H1 (cell line): ENCODE data around the gene SCAMP2. TPM values are rescaled to one million over a fixed set of nuclear protein-coding genes. Genes with fewer than 3 reads are reported as not detected.

ENCODE experiments used
- CTCF ChIA-PET: fragments of 300-600 bp; sonication (Branson Sonifier 250); formaldehyde crosslinking; loops from one replicate; lab custom pipeline; 2021; ENCODE audit not compliant: partially characterized antibody; lab: Charles Lee
- POLR2A ChIA-PET: fragments of 300-600 bp; sonication (Branson Sonifier 250); formaldehyde crosslinking; loops from one replicate; lab custom pipeline; 2021; ENCODE audit warnings: inconsistent platforms; ENCODE audit not compliant: partially characterized antibody; lab: Charles Lee
- DNase-seq, 2 experiments: peaks; one replicate each; pipeline versions ENCODE4 v3.0.0 to v3.0.0-alpha.2; 2010 to 2022; ENCODE audit warnings: low spot score in 2 of 2, low read depth in 1 of 2, mixed read lengths in 1 of 2
- FAIRE-seq: peaks from 2 replicates; lab custom pipeline; 2011; peaks lifted over from hg19 to GRCh38; lab: Jason Lieb, UNC
- H2AFZ ChIP-seq: 2 replicates; pipeline ENCODE4 v1.8.1; 2012; ENCODE audit warnings: low read length, inconsistent platforms
- H2AK5ac ChIP-seq: 2 replicates; pipeline ENCODE4 v1.6.1; 2013; ENCODE audit warnings: low read depth, low read length
- H2BK120ac ChIP-seq: replicated peaks from 2 replicates; pipeline ENCODE3; 2013; ENCODE audit warnings: low read depth, low read length, inconsistent platforms
- H2BK12ac ChIP-seq: 2 replicates; pipeline ENCODE4 v1.6.1; 2013; ENCODE audit warnings: low read depth, low read length
- H2BK15ac ChIP-seq: 2 replicates; pipeline ENCODE4 v1.6.1; 2013; ENCODE audit warnings: low read length
- H2BK20ac ChIP-seq: 2 replicates; pipeline ENCODE4 v1.6.1; 2013; ENCODE audit warnings: low read length
- H2BK5ac ChIP-seq: 2 replicates; pipeline ENCODE4 v1.6.1; 2013; ENCODE audit warnings: low read depth, low read length
- H3K14ac ChIP-seq: 2 replicates; pipeline ENCODE4 v1.6.1; 2013; ENCODE audit warnings: inconsistent platforms; ENCODE audit not compliant: insufficient read length
- H3K18ac ChIP-seq: 2 replicates; pipeline ENCODE4 v1.6.1; 2013; ENCODE audit warnings: low read length; ENCODE audit errors: extremely low read depth
- H3K23ac ChIP-seq: 2 replicates; pipeline ENCODE4 v1.6.1; 2013; ENCODE audit warnings: inconsistent platforms; ENCODE audit not compliant: insufficient read length
- H3K23me2 ChIP-seq: 2 replicates; pipeline ENCODE4 v1.6.1; 2013; ENCODE audit warnings: low read depth, low read length
- H3K27ac ChIP-seq: 2 replicates; pipeline ENCODE4 v1.6.1; 2011; ENCODE audit warnings: low read depth, low read length, inconsistent platforms
- H3K27me3 ChIP-seq, 4 experiments: replicated peaks in 1 of 4; 1 replicate in 1 of 4; 2 replicates in 3 of 4; pipeline versions ENCODE4 v1.6.1 to v1.8.1; 2011 to 2013; ENCODE audit warnings: low read length in 3 of 4, mild to moderate bottlenecking in 3 of 4, inconsistent platforms in 2 of 4, mixed read lengths in 2 of 4, moderate library complexity in 1 of 4; ENCODE audit not compliant: control insufficient read depth in 3 of 4, insufficient read depth in 3 of 4; ENCODE audit errors: extremely low read depth in 1 of 4
- H3K36me3 ChIP-seq, 4 experiments: 2 replicates each; pipeline versions ENCODE4 v1.6.1 to v1.8.1; 2011 to 2013; ENCODE audit warnings: mild to moderate bottlenecking in 4 of 4, low read length in 3 of 4, moderate library complexity in 2 of 4, control low read depth in 1 of 4, inconsistent platforms in 1 of 4; ENCODE audit not compliant: insufficient read depth in 4 of 4, control insufficient read depth in 2 of 4
- H3K4ac ChIP-seq: replicated peaks from 2 replicates; pipeline ENCODE3; 2013; ENCODE audit warnings: low read length, low read depth, mixed read lengths, inconsistent platforms; ENCODE audit not compliant: insufficient read length
- H3K4me1 ChIP-seq, 4 experiments: replicated peaks in 1 of 4; 1 replicate in 1 of 4; 2 replicates in 3 of 4; pipeline versions ENCODE4 v1.6.1 to v1.8.1; 2011 to 2013; ENCODE audit warnings: low read length in 3 of 4, inconsistent platforms in 2 of 4, mixed read lengths in 1 of 4; ENCODE audit not compliant: insufficient read depth in 4 of 4, control insufficient read depth in 3 of 4
- H3K4me2 ChIP-seq, 2 experiments: 2 replicates each; pipeline versions ENCODE4 v1.6.1 to v1.8.1; 2011 to 2013; ENCODE audit warnings: low read depth in 2 of 2, low read length in 2 of 2, control low read depth in 1 of 2, inconsistent platforms in 1 of 2, mild to moderate bottlenecking in 1 of 2; ENCODE audit not compliant: insufficient read depth in 1 of 2
- H3K4me3 ChIP-seq, 4 experiments: fragments of 200-600, 300-600 bp in 1 of 4; sonication (generic), shearing (Covaris generic), sonication (Bioruptor Twin) in 1 of 4; 2 replicates each; pipeline versions ENCODE4 v1.5.1 to v1.8.1; 2011 to 2016; ENCODE audit warnings: low read length in 4 of 4, low read depth in 3 of 4, control low read depth in 2 of 4, inconsistent platforms in 2 of 4, mild to moderate bottlenecking in 2 of 4, mixed read lengths in 1 of 4, moderate library complexity in 1 of 4; ENCODE audit not compliant: insufficient read depth in 2 of 4; ENCODE audit errors: extremely low read depth in 1 of 4
- H3K56ac ChIP-seq: replicated peaks from 2 replicates; pipeline ENCODE3; 2013; ENCODE audit warnings: low read depth, mild to moderate bottlenecking, mixed read lengths, low read length, inconsistent platforms; ENCODE audit not compliant: insufficient read length
- H3K79me1 ChIP-seq: 2 replicates; pipeline ENCODE4 v1.6.1; 2013; ENCODE audit warnings: low read depth, low read length, control low read depth
- H3K79me2 ChIP-seq, 2 experiments: 2 replicates each; pipeline versions ENCODE4 v1.6.1 to v1.8.1; 2012 to 2013; ENCODE audit warnings: low read length in 2 of 2, mild to moderate bottlenecking in 2 of 2, inconsistent platforms in 1 of 2; ENCODE audit not compliant: insufficient read depth in 2 of 2, control insufficient read depth in 1 of 2
- H3K9ac ChIP-seq, 4 experiments: replicated peaks in 1 of 4; 1 replicate in 1 of 4; 2 replicates in 3 of 4; pipeline versions ENCODE4 v1.6.1 to v1.8.1; 2011 to 2013; ENCODE audit warnings: low read depth in 3 of 4, low read length in 3 of 4, control low read depth in 2 of 4, mild to moderate bottlenecking in 2 of 4, moderate library complexity in 2 of 4, inconsistent platforms in 1 of 4; ENCODE audit errors: extremely low read depth in 1 of 4
- H3K9me3 ChIP-seq, 2 experiments: 2 replicates each; pipeline versions ENCODE4 v1.6.1 to v1.8.1; 2012 to 2013; ENCODE audit warnings: mild to moderate bottlenecking in 2 of 2, moderate library complexity in 2 of 2, control low read depth in 1 of 2, inconsistent platforms in 1 of 2, low read depth in 1 of 2, low read length in 1 of 2, mixed read lengths in 1 of 2; ENCODE audit not compliant: insufficient read depth in 2 of 2
- H4K20me1 ChIP-seq, 2 experiments: replicated peaks in 1 of 2; 2 replicates each; pipeline versions ENCODE3 to v1.8.1; 2011 to 2013; ENCODE audit warnings: inconsistent platforms in 2 of 2, low read length in 2 of 2, mild to moderate bottlenecking in 1 of 2; ENCODE audit not compliant: insufficient read depth in 2 of 2, control insufficient read depth in 1 of 2
- H4K5ac ChIP-seq: 2 replicates; pipeline ENCODE4 v1.6.1; 2013; ENCODE audit warnings: low read length, low read depth, mixed read lengths, inconsistent platforms; ENCODE audit not compliant: insufficient read length
- H4K8ac ChIP-seq: 2 replicates; pipeline ENCODE4 v1.8.0; 2013; ENCODE audit warnings: mild to moderate bottlenecking, moderate library complexity, low read length, inconsistent platforms; ENCODE audit not compliant: insufficient read depth; ENCODE audit errors: extremely low read depth
- H4K91ac ChIP-seq: replicated peaks from 2 replicates; pipeline ENCODE3; 2013; ENCODE audit warnings: low read length, mixed read lengths, inconsistent platforms; ENCODE audit not compliant: insufficient read length
- BACH1 ChIP-seq: IDR thresholded peaks from 2 replicates; pipeline ENCODE4 v1.6.1; 2012; ENCODE audit warnings: low read length, improper control_type of control experiment
- HDAC6 ChIP-seq: IDR thresholded peaks from one replicate; pipeline ENCODE4 v1.7.1; 2012; ENCODE audit warnings: low read depth, mild to moderate bottlenecking, inconsistent platforms, low read length, moderate library complexity
- MAFK ChIP-seq: IDR thresholded peaks from 2 replicates; pipeline ENCODE4 v1.6.1; 2012; ENCODE audit warnings: low read depth, mild to moderate bottlenecking, improper control_type of control experiment, low read length
- RFX5 ChIP-seq: IDR thresholded peaks from 2 replicates; pipeline ENCODE4 v1.6.1; 2011; ENCODE audit warnings: low read depth, low read length, improper control_type of control experiment, borderline replicate concordance
- RNF2 ChIP-seq: fragments of 200-900, 300-1000 bp; sonication (generic); IDR thresholded peaks from 2 replicates; pipeline ENCODE4 v1.7.1; 2016; ENCODE audit warnings: borderline replicate concordance, low read depth, mild to moderate bottlenecking, antibody characterized with exemption, low read length; ENCODE audit not compliant: poor library complexity, severe bottlenecking; ENCODE audit errors: missing control alignments
- SP1 ChIP-seq: IDR thresholded peaks from 2 replicates; pipeline ENCODE4 v1.6.1; 2011; ENCODE audit warnings: low read depth, low read length
- SP2 ChIP-seq: IDR thresholded peaks from 2 replicates; pipeline ENCODE4 v1.6.1; 2012; ENCODE audit warnings: mild to moderate bottlenecking, low read length, inconsistent platforms
- TCF12 ChIP-seq: IDR thresholded peaks from 2 replicates; pipeline ENCODE4 v1.6.1; 2011; ENCODE audit warnings: low read depth, mild to moderate bottlenecking, low read length
- TEAD4 ChIP-seq: IDR thresholded peaks from 2 replicates; pipeline ENCODE4 v1.6.1; 2012; ENCODE audit warnings: low read depth, low read length, inconsistent platforms, mixed read lengths
- WGBS, 2 experiments: shearing (Covaris generic) in 1 of 2; methylation state at CpG; one replicate each; pipeline versions ENCODE4 v1.1.6 to v1.1.7; 2013 to 2015; ENCODE audit warnings: low lambda C conversion rate in 2 of 2, mixed read lengths in 2 of 2, inconsistent platforms in 1 of 2, low coverage in 1 of 2, missing lambda C conversion rate in 1 of 2; ENCODE audit not compliant: insufficient replicate concordance in 2 of 2, insufficient coverage in 1 of 2, insufficient read length in 1 of 2; ENCODE audit errors: extremely low coverage in 1 of 2, missing lambda C conversion rate in 1 of 2; 5-methylcytosine and 5-hydroxymethylcytosine counted together
- polyA plus RNA-seq, 7 experiments: library from polyadenylated mRNA; depleted of rRNA in 3 of 7; stranded (reverse) in 5 of 7; unstranded in 2 of 7; fragments of >200 nt in 5 of 7; fragments of 200-250 nt in 2 of 7; gene quantifications; 1 replicate in 5 of 7; 2 replicates in 1 of 7; 4 replicates in 1 of 7; pipeline versions ENCODE4 v1.2.1 to v1.2.3, GENCODE V29; 2011 to 2013; ENCODE audit warnings: missing spikeins in 2 of 7, mixed read lengths in 2 of 7
- total RNA-seq: library from RNA; stranded (reverse); fragmentation: NEBNext Ultra II Directional; extraction: Animal tissue kit (Norgen Biotek cat#: 25700); gene quantifications from 2 replicates; pipeline ENCODE4 v1.2.1, GENCODE V29; 2021

SCAMP2 gene
- total and polyA plus RNA-seq, 2 of the 8 experiments (the other 6 are each of a cell fraction or from before 2014, with no cell fraction given), result 41.7 to 131 TPM

- H3K36me3 ChIP-seq, result no peaks in the 10 kb centered on the region
- no peak overlapping the region for H3K56ac ChIP-seq
- FAIRE-seq, result no peak
- H2BK120ac ChIP-seq, result no peak overlapping the region
- H4K5ac ChIP-seq, result no peak overlapping the region
- H4K20me1 ChIP-seq, result peaks cover 3 to 10% of the 10 kb centered on the region in 2 experiments
- DNase-seq, result no peak
- H2BK20ac ChIP-seq, result no peak overlapping the region
- H4K8ac ChIP-seq, result no peak overlapping the region
- no peak overlapping the region for H3K9ac ChIP-seq
- no peak overlapping the region for H3K23ac ChIP-seq
- H3K23me2 ChIP-seq, result peaks cover 2% of the 10 kb centered on the region; the same call in 1 of the 2 replicates
- H4K91ac ChIP-seq, result no peak overlapping the region
- H3K27me3 ChIP-seq, result no peaks in the 10 kb centered on the region
- peaks cover 10% of the 10 kb centered on the region for H3K79me1 ChIP-seq
- no peak for TF ChIP-seq MAFK
- no peak for TF ChIP-seq TEAD4
- TF ChIP-seq HDAC6, result no peak
- TF ChIP-seq BACH1, result no peak
- no peak for TF ChIP-seq SP2
- no peak for TF ChIP-seq RNF2
- TF ChIP-seq RFX5, result no peak
- no peak for TF ChIP-seq TCF12
- no peak for TF ChIP-seq SP1
- TF ChIP-seq, all 59 proteins: peak for 0
- H2BK5ac ChIP-seq, result no peak overlapping the region
- WGBS, 2 experiments, result 83% methylated on average over 10 of the region's 11 CpGs; no CpG with 5 or more reads in 1 of the 2 experiments
- no peak overlapping the region for H3K18ac ChIP-seq
- CTCF ChIA-PET, result interaction anchor here (1.2 kb wide), 1 partner anchor 45 kb away, joined by 3 read pairs; no protein-coding TSS in a partner anchor
- H2BK12ac ChIP-seq, result no peak overlapping the region
- H3K4me1 ChIP-seq, result no peaks in the 10 kb centered on the region
- POLR2A ChIA-PET, result interaction anchor here (0.9 to 1.2 kb wide), 2 partner anchors 17 to 38 kb away, joined by 3 to 4 read pairs; no protein-coding TSS in a partner anchor
- H2AFZ ChIP-seq, result no peak overlapping the region
- no peak overlapping the region for H3K4ac ChIP-seq
- peaks cover 0 to 23% of the 10 kb centered on the region in 2 experiments; a peak in 2 of 4 replicates for H3K79me2 ChIP-seq
- H2BK15ac ChIP-seq, result no peak overlapping the region
- no peak overlapping the region for H3K4me2 ChIP-seq
- H3K27ac ChIP-seq, result no peak overlapping the region
- H3K9me3 ChIP-seq, result no peaks in the 10 kb centered on the region
- no peak overlapping the region for H3K4me3 ChIP-seq
- no peak overlapping the region for H3K14ac ChIP-seq
- no peak overlapping the region for H2AK5ac ChIP-seq
These were observed 9.7 kb downstream of the SCAMP2 start for GRCh38 chr15:74863239-74864056.
